Gastroesophageal sphincter (tissue), 3 donors: ENCODE measurements around the gene STIL.

Source experiments
- EP300 ChIP-seq: sonication (generic); formaldehyde crosslinking; IDR thresholded peaks from one replicate; pipeline ENCODE4 v1.6.1; 2017; ENCODE audit warnings: antibody characterized with exemption, mild to moderate bottlenecking
- POLR2A ChIP-seq, 2 donors: fragments of 450-650 bp; IDR thresholded peaks; one replicate each; pipeline ENCODE4 v1.6.1; 2017; ENCODE audit warnings: antibody characterized with exemption in 2 of 2, mild to moderate bottlenecking in 2 of 2, moderate library complexity in 1 of 2
- POLR2AphosphoS5 ChIP-seq: sonication (generic); formaldehyde crosslinking; IDR thresholded peaks from one replicate; pipeline ENCODE4 v1.6.1; 2017; ENCODE audit warnings: antibody characterized with exemption
- TF ChIP-seq, protein P1 (sequence below), 4 experiments: fragments of 200-600 bp in 2 of 4; fragments of 450-650 bp in 2 of 4; sonication (generic) in 1 of 4; IDR thresholded peaks; one replicate each; pipeline ENCODE4 v1.5.1; 2017 to 2019; ENCODE audit warnings: antibody characterized with exemption in 4 of 4, mild to moderate bottlenecking in 2 of 4, moderate library complexity in 2 of 4

GRCh38 chr1:47262787-47263413 is 51.0 kb downstream of the STIL start:
- no peak for TF ChIP-seq POLR2AphosphoS5
- TF ChIP-seq, protein P1, sequence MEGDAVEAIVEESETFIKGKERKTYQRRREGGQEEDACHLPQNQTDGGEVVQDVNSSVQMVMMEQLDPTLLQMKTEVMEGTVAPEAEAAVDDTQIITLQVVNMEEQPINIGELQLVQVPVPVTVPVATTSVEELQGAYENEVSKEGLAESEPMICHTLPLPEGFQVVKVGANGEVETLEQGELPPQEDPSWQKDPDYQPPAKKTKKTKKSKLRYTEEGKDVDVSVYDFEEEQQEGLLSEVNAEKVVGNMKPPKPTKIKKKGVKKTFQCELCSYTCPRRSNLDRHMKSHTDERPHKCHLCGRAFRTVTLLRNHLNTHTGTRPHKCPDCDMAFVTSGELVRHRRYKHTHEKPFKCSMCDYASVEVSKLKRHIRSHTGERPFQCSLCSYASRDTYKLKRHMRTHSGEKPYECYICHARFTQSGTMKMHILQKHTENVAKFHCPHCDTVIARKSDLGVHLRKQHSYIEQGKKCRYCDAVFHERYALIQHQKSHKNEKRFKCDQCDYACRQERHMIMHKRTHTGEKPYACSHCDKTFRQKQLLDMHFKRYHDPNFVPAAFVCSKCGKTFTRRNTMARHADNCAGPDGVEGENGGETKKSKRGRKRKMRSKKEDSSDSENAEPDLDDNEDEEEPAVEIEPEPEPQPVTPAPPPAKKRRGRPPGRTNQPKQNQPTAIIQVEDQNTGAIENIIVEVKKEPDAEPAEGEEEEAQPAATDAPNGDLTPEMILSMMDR (IDR thresholded peaks at IDR 0.05): peak; percentile 21 to 49 (median 46)
- no peak for TF ChIP-seq EP300
- TF ChIP-seq POLR2A (IDR thresholded peaks at IDR 0.05): no peak
